ENCODE measurements around the gene PARD3.

GRCh38 chr10:34107626-34108516 is 707.2 kb downstream of the PARD3 start:
- TF ChIP-seq CTCF (IDR thresholded peaks at IDR 0.05), result no peak
- no peak for TF ChIP-seq POLR2A (IDR thresholded peaks at IDR 0.05)
